Measurements from ENCODE around the gene KAT6B. TPM values are rescaled to one million over a fixed set of nuclear protein-coding genes. Genes with fewer than 3 reads are reported as not detected.

The KAT6B gene
- total and polyA plus RNA-seq, 10 of the 15 experiments (the other 5 are each of a cell fraction or from before 2014, with no cell fraction given): 2.7 to 22.6 (median 15.7) TPM

DNA sequence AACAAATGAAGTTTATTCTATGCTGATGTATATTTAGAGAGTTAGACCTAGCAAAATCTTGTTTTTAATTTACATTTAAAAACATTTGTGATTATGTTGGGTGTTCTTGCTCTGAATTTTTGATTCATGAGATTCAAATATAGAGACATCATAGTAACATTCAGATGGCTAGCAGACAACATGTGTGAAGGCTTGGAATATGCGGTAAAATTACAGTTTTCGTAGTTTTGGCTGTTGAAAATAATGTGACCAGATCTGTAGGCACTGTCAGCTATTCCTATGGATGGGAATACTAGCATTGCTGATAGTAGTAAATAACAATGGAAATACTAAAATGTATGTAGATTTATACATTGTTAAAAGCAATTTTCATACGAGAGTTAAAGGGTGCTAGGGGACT, 131.9 kb downstream of the KAT6B start:
- Histone ChIP-seq H3K4me1 (ENCODE audit: control insufficient read depth, insufficient read depth, low read length) (no peaks in the 10 kb centered on the region; the same call in 1 of the 2 replicates), H3K4me2 (ENCODE audit: control insufficient read depth, insufficient read depth) (no peak overlapping the region), H3K36me3 (ENCODE audit: control insufficient read depth in 2 of 2, insufficient read depth in 2 of 2, low read length in 1 of 2) (no peaks in the 10 kb centered on the region), H4K20me1 (ENCODE audit: control insufficient read depth, insufficient read depth) (no peaks in the 10 kb centered on the region), H3K9me3 (replicated peaks; ENCODE audit: control insufficient read depth, insufficient read depth, low read length) (no peaks in the 10 kb centered on the region), H2AFZ (ENCODE audit: control insufficient read depth, low read depth, low read length) (no peak overlapping the region), H3K27me3 (replicated peaks in 1 of 2; ENCODE audit: control insufficient read depth in 2 of 2, insufficient read depth in 2 of 2, low read length in 1 of 2) (no peaks in the 10 kb centered on the region), H3K79me2 (ENCODE audit: control insufficient read depth, insufficient read depth, low read length) (no peaks in the 10 kb centered on the region; the same call in 1 of the 2 replicates), H3K9ac (ENCODE audit: control insufficient read depth, insufficient read depth, low read length) (no peak overlapping the region), H3K27ac (ENCODE audit: control insufficient read depth, insufficient read depth) (no peak overlapping the region), H3K4me3 (no peak overlapping the region)
- intact Hi-C loops (cut with micrococcal nuclease; ENCODE audit: unreplicated experiment) (no loop called here), in situ Hi-C loops (cut with MboI) (no loop called here)
- RAD21 ChIA-PET (ENCODE audit: unreplicated experiment): interaction anchor here (1.1 to 1.6 kb wide), 2 partner anchors 36 to 61 kb away, joined by 3 read pairs; no protein-coding TSS in a partner anchor
- POLR2A ChIA-PET: no interaction called here
- 97% methylated on average over 3 of the region's 3 CpGs for WGBS (ENCODE audit: insufficient coverage, insufficient replicate concordance, low lambda C conversion rate, missing lambda C conversion rate)
- SMC1A ChIA-PET (ENCODE audit: uncharacterized antibody, unreplicated experiment): interaction anchor here (1.0 to 2.8 kb wide), 4 partner anchors 10 to 109 kb away, joined by 3 to 12 read pairs (median 3); no protein-coding TSS in a partner anchor
- TF ChIP-seq ZNF207 (IDR thresholded peaks at IDR 0.05; ENCODE audit: borderline replicate concordance) (no peak), BCLAF1 (IDR thresholded peaks at IDR 0.05) (no peak), TARDBP (IDR thresholded peaks at IDR 0.05; ENCODE audit: borderline replicate concordance) (no peak), USF2 (IDR thresholded peaks at IDR 0.05; ENCODE audit: borderline replicate concordance, low read depth, low read length) (no peak), RBBP5 (conservative IDR thresholded peaks at IDR 0.05) (no peak), NKRF (conservative IDR thresholded peaks at IDR 0.05) (no peak)
- TF ChIP-seq, protein P1, sequence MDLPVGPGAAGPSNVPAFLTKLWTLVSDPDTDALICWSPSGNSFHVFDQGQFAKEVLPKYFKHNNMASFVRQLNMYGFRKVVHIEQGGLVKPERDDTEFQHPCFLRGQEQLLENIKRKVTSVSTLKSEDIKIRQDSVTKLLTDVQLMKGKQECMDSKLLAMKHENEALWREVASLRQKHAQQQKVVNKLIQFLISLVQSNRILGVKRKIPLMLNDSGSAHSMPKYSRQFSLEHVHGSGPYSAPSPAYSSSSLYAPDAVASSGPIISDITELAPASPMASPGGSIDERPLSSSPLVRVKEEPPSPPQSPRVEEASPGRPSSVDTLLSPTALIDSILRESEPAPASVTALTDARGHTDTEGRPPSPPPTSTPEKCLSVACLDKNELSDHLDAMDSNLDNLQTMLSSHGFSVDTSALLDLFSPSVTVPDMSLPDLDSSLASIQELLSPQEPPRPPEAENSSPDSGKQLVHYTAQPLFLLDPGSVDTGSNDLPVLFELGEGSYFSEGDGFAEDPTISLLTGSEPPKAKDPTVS (IDR thresholded peaks at IDR 0.05; ENCODE audit: low read depth, low read length): no peak
- CTCF ChIA-PET: interaction anchor here (1.6 kb wide), 1 partner anchor 10 kb away, joined by 7 read pairs; no protein-coding TSS in a partner anchor
- ATAC-seq (no peak), FAIRE-seq (no peak), DNase-seq (ENCODE audit: low read depth, low spot score) (no peak)
- BruUV-seq (replicated peaks): no TSS peak
